GM12878 (cell line): Measurements from ENCODE around the gene COQ10B. TPM values are rescaled to one million over a fixed set of nuclear protein-coding genes. Genes with fewer than 3 reads are reported as not detected.

Source experiments
- ATAC-seq: fragments of 200-7000 bp; cut with Tn5 transposase; 3 replicates; pipeline ENCODE4 v1.9.1; 2020; ENCODE audit warnings: mild to moderate bottlenecking, moderate library complexity
- BruUV-seq: library from RNA; stranded (reverse); fragments of 400-500 nt; replicated peaks from 2 replicates; lab custom pipeline; 2021; lab: Mats Ljungman, UMichigan
- CTCF ChIA-PET: fragments of 300-600 bp; sonication (Branson Sonifier 250); formaldehyde crosslinking; extraction: SDS; loops from one replicate; lab custom pipeline; 2021; ENCODE audit warnings: inconsistent platforms; lab: Yijun Ruan, JAX
- POLR2A ChIA-PET: fragments of 350-600 bp; formaldehyde crosslinking; extraction: SDS; loops from one replicate; lab custom pipeline; 2021; ENCODE audit warnings: inconsistent platforms; lab: Charles Lee
- RAD21 ChIA-PET: fragments of 300-600 bp; sonication (Branson Sonifier 250); formaldehyde crosslinking; loops from one replicate; lab custom pipeline; 2023; ENCODE audit warnings: antibody characterized with exemption; ENCODE audit not compliant: unreplicated experiment; lab: Charles Lee
- SMC1A ChIA-PET: fragments of 300-600 bp; sonication (Branson Sonifier 250); formaldehyde crosslinking; loops from one replicate; lab custom pipeline; 2023; ENCODE audit not compliant: unreplicated experiment, uncharacterized antibody; lab: Charles Lee
- DNase-seq: peaks from one replicate; pipeline ENCODE4 v3.0.0-alpha.2; 2011; ENCODE audit warnings: low read depth, low spot score
- FAIRE-seq: peaks from 3 replicates; lab custom pipeline; 2011; peaks lifted over from hg19 to GRCh38; lab: Jason Lieb, UNC
- H2AFZ ChIP-seq: 2 replicates; pipeline ENCODE4 v1.6.0; 2011; ENCODE audit warnings: low read depth, low read length, control low read depth; ENCODE audit not compliant: control insufficient read depth
- H3K27ac ChIP-seq: 2 replicates; pipeline ENCODE4 v1.5.1; 2011; ENCODE audit warnings: control low read depth; ENCODE audit not compliant: control insufficient read depth, insufficient read depth
- H3K27me3 ChIP-seq, 2 experiments: replicated peaks in 1 of 2; 2 replicates each; pipeline versions ENCODE4 v1.6.0 to v1.6.1; 2011; ENCODE audit warnings: low read length in 1 of 2; ENCODE audit not compliant: control insufficient read depth in 2 of 2, insufficient read depth in 2 of 2
- H3K36me3 ChIP-seq, 2 experiments: 2 replicates each; pipeline ENCODE4 v1.5.1; 2011; ENCODE audit warnings: low read length in 1 of 2; ENCODE audit not compliant: control insufficient read depth in 2 of 2, insufficient read depth in 2 of 2
- H3K4me1 ChIP-seq: 2 replicates; pipeline ENCODE4 v1.6.1; 2011; ENCODE audit warnings: mild to moderate bottlenecking, low read length, moderate library complexity, mixed read lengths; ENCODE audit not compliant: control insufficient read depth, insufficient read depth
- H3K4me2 ChIP-seq: 2 replicates; pipeline ENCODE4 v1.6.0; 2011; ENCODE audit warnings: control low read depth; ENCODE audit not compliant: control insufficient read depth, insufficient read depth
- H3K4me3 ChIP-seq: fragments of 200-600 bp; sonication (generic); 2 replicates; pipeline ENCODE4 v1.5.1; 2016
- H3K79me2 ChIP-seq: 2 replicates; pipeline ENCODE4 v1.6.0; 2011; ENCODE audit warnings: low read length; ENCODE audit not compliant: control insufficient read depth, insufficient read depth
- H3K9ac ChIP-seq: 2 replicates; pipeline ENCODE4 v1.8.0; 2011; ENCODE audit warnings: low read length, control low read depth, mixed read lengths; ENCODE audit not compliant: control insufficient read depth, insufficient read depth
- H3K9me3 ChIP-seq: replicated peaks from 3 replicates; pipeline ENCODE4 v1.5.1; 2011; ENCODE audit warnings: mild to moderate bottlenecking, low read length; ENCODE audit not compliant: control insufficient read depth, insufficient read depth
- H4K20me1 ChIP-seq: 2 replicates; pipeline ENCODE4 v1.6.0; 2011; ENCODE audit not compliant: control insufficient read depth, insufficient read depth
- CREM ChIP-seq: IDR thresholded peaks from 2 replicates; pipeline ENCODE4 v1.6.1; 2014; ENCODE audit warnings: antibody characterized with exemption, low read depth
- FOXK2 ChIP-seq: fragments of 450-650 bp; IDR thresholded peaks from 2 replicates; pipeline ENCODE4 v1.6.1; 2017; ENCODE audit warnings: mild to moderate bottlenecking, moderate library complexity
- MYB ChIP-seq: fragments of 150-350 bp; IDR thresholded peaks from 2 replicates; pipeline ENCODE4 v1.6.1; 2014; ENCODE audit warnings: mild to moderate bottlenecking, low read depth, low read length, borderline replicate concordance
- NR2C2 ChIP-seq: IDR thresholded peaks from 2 replicates; pipeline ENCODE4 v1.6.1; 2011; ENCODE audit warnings: borderline replicate concordance, low read depth; ENCODE audit not compliant: control insufficient read depth, insufficient read length
- PAX5 ChIP-seq: IDR thresholded peaks from 2 replicates; pipeline ENCODE4 v1.6.1; 2011; ENCODE audit warnings: low read depth, low read length, borderline replicate concordance
- SMAD5 ChIP-seq: IDR thresholded peaks from 2 replicates; pipeline ENCODE4 v1.6.1; 2016; ENCODE audit warnings: antibody characterized with exemption, low read depth
- TCF12 ChIP-seq: IDR thresholded peaks from 2 replicates; pipeline ENCODE4 v1.6.1; 2011; ENCODE audit warnings: low read depth, mild to moderate bottlenecking, low read length
- ZNF207 ChIP-seq: fragments of 450-650 bp; IDR thresholded peaks from 2 replicates; pipeline ENCODE4 v1.6.1; 2014; ENCODE audit warnings: antibody characterized with exemption, mild to moderate bottlenecking, borderline replicate concordance
- WGBS: methylation state at CpG from one replicate; pipeline ENCODE4 v1.1.6; 2016; ENCODE audit warnings: low lambda C conversion rate; ENCODE audit not compliant: insufficient replicate concordance, insufficient coverage; ENCODE audit errors: missing lambda C conversion rate; 5-methylcytosine and 5-hydroxymethylcytosine counted together
- in situ Hi-C: fragments of 300-500 bp; cut with MboI; formaldehyde crosslinking; loops from 9 replicates; pipeline ENCODE4 v1.14.3; 2018; ENCODE audit warnings: mixed read lengths
- intact Hi-C: fragments of 100-400 bp; cut with micrococcal nuclease; formaldehyde crosslinking; loops from one replicate; pipeline ENCODE4 v1.14.2; 2022; ENCODE audit not compliant: unreplicated experiment
- polyA plus RNA-seq, 11 experiments: library from polyadenylated mRNA; depleted of rRNA in 4 of 11; unstranded in 6 of 11; stranded (reverse) in 5 of 11; fragments of >200 nt; fragmentation: Nextera tagmentation in 4 of 11; fragmentation: Illumina TruSeq in 1 of 11; extraction: Ambion mirVana in 4 of 11; extraction: Trizol in 1 of 11; gene quantifications; 1 replicate in 1 of 11; 2 replicates in 10 of 11; pipeline versions ENCODE4 v1.2.1 to v1.2.3, GENCODE V29; 2011 to 2016; ENCODE audit warnings: inconsistent platforms in 2 of 11, missing spikeins in 2 of 11, low read depth in 1 of 11
- total RNA-seq, 4 experiments: library from RNA; depleted of rRNA in 3 of 4; stranded (reverse); fragments of >200 nt in 3 of 4; fragmentation: Illumina TruSeq in 1 of 4; extraction: Trizol in 1 of 4; gene quantifications; 2 replicates each; pipeline versions ENCODE4 v1.2.1 to v1.2.3, GENCODE V29; 2013 to 2021
- TF ChIP-seq, protein P1 (sequence below): IDR thresholded peaks from 2 replicates; pipeline ENCODE4 v1.6.1; 2012; ENCODE audit warnings: low read length, inconsistent platforms
- TF ChIP-seq, protein P2 (sequence below): fragments of 150-350 bp; IDR thresholded peaks from 2 replicates; pipeline ENCODE4 v1.6.1; 2014; ENCODE audit warnings: mild to moderate bottlenecking, low read depth, low read length

COQ10B gene
- total and polyA plus RNA-seq, 10 of the 15 experiments (the other 5 are each of a cell fraction or from before 2014, with no cell fraction given), result 3.6 to 23.2 (median 13.2) TPM

DNA sequence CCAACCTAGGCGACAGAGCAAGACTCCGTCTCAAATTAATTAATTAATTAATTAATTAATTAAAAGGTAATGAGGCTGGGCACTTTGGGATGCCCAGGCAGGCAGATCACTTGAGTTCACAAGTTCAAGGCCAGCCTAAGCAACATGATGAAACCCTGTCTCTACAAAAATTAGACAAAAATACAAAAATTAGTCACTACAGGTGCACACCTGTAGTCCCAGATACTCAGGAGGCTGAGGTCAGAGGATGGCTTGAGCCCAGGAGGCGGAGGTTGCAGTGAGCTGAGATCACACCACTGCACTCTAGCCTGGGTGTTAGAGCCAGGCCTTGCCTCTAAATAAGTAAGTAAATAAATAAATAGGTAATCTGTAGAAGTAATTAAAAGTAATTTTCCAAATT is 25.4 kb upstream of the COQ10B start:
- H3K36me3 ChIP-seq, result peaks cover 0 to 10% of the 10 kb centered on the region in 2 experiments; a peak in 3 of 4 replicates
- no peak for ATAC-seq
- CTCF ChIA-PET, result no interaction called here
- TF ChIP-seq FOXK2, result no peak
- TF ChIP-seq NR2C2, result no peak
- TF ChIP-seq, protein P1, sequence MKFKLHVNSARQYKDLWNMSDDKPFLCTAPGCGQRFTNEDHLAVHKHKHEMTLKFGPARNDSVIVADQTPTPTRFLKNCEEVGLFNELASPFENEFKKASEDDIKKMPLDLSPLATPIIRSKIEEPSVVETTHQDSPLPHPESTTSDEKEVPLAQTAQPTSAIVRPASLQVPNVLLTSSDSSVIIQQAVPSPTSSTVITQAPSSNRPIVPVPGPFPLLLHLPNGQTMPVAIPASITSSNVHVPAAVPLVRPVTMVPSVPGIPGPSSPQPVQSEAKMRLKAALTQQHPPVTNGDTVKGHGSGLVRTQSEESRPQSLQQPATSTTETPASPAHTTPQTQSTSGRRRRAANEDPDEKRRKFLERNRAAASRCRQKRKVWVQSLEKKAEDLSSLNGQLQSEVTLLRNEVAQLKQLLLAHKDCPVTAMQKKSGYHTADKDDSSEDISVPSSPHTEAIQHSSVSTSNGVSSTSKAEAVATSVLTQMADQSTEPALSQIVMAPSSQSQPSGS, result no peak
- no peak for TF ChIP-seq CREM
- TF ChIP-seq TCF12, result no peak
- TF ChIP-seq PAX5, result no peak
- TF ChIP-seq SMAD5, result no peak
- TF ChIP-seq MYB, result no peak
- TF ChIP-seq, protein P2, sequence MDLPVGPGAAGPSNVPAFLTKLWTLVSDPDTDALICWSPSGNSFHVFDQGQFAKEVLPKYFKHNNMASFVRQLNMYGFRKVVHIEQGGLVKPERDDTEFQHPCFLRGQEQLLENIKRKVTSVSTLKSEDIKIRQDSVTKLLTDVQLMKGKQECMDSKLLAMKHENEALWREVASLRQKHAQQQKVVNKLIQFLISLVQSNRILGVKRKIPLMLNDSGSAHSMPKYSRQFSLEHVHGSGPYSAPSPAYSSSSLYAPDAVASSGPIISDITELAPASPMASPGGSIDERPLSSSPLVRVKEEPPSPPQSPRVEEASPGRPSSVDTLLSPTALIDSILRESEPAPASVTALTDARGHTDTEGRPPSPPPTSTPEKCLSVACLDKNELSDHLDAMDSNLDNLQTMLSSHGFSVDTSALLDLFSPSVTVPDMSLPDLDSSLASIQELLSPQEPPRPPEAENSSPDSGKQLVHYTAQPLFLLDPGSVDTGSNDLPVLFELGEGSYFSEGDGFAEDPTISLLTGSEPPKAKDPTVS, result no peak
- TF ChIP-seq ZNF207, result no peak
- TF ChIP-seq, all 136 proteins: peak for 0
- SMC1A ChIA-PET, result interaction anchor here (0.7 kb wide), 1 partner anchor 25 kb away, joined by 3 read pairs; no protein-coding TSS in a partner anchor
- Histone ChIP-seq H3K9me3 (no peaks in the 10 kb centered on the region), H3K79me2 (peaks cover 95% of the 10 kb centered on the region), H3K4me2 (0 out of 2 replicates have a peak overlapping the region, but pooled peaks have one; percentile 23), H3K4me3 (no peak overlapping the region), H3K4me1 (0 out of 2 replicates have a peak, but pooled peaks cover 3% of the 10 kb centered on the region), H3K9ac (no peak overlapping the region), H4K20me1 (peaks cover 15% of the 10 kb centered on the region), H2AFZ (no peak overlapping the region), H3K27me3 (no peaks in the 10 kb centered on the region), H3K27ac (no peak overlapping the region)
- WGBS, result 94% methylated on average over 3 of the region's 3 CpGs
- POLR2A ChIA-PET, result interaction anchor here (1.4 kb wide), 1 partner anchor 27 kb away, joined by 3 read pairs; no protein-coding TSS in a partner anchor
- FAIRE-seq (no peak), DNase-seq (no peak)
- BruUV-seq, result no TSS peak
- in situ Hi-C loops (no loop called here), intact Hi-C loops (loop anchor here (2.0 kb wide), 1 partner anchor 69 kb away; no protein-coding TSS in a partner anchor)
- RAD21 ChIA-PET, result no interaction called here
